ENCODE results near the gene JAM3. TPM values are rescaled to one million over a fixed set of nuclear protein-coding genes. Genes with fewer than 3 reads are reported as not detected.
A peak's percentile ranks its signal among the peaks of the same experiment; 100 is the strongest.

JAM3 gene
- total RNA-seq, 4 donors from 2014 or later: 84.2 to 122 (median 96.5) TPM

GRCh38 chr11:134132808-134133207 lies 63.9 kb downstream of the JAM3 start:
- no peaks in the 10 kb centered on the region for H3K27me3 ChIP-seq
- H3K9me3 ChIP-seq: peaks cover 0 to 14% (median 4%) of the 10 kb centered on the region in 4 donors
- intact Hi-C loops (cut with DNase I): loop anchor here (5.0 kb wide), 1 partner anchor 206 kb away; no protein-coding TSS in a partner anchor
- no peaks in the 10 kb centered on the region for H3K36me3 ChIP-seq
- no peaks in the 10 kb centered on the region for H3K4me1 ChIP-seq
- no peak overlapping the region for H3K4me3 ChIP-seq
- H3K27ac ChIP-seq (replicated peaks in 1 of 4): no peak overlapping the region
- peak; percentile 21 for DNase-seq (ENCODE audit: extremely low spot score)
- TF ChIP-seq CTCF (IDR thresholded peaks at IDR 0.05) (no peak), POLR2AphosphoS5 (IDR thresholded peaks at IDR 0.05) (no peak), EP300 (IDR thresholded peaks at IDR 0.05) (no peak)

- H3K36me3 ChIP-seq: no peaks in the 10 kb centered on the region
- H3K27me3 ChIP-seq: no peaks in the 10 kb centered on the region
- no peak for TF ChIP-seq CTCF (IDR thresholded peaks at IDR 0.05)
- no peak for TF ChIP-seq POLR2AphosphoS5 (IDR thresholded peaks at IDR 0.05)
- TF ChIP-seq POLR2A (IDR thresholded peaks at IDR 0.05; ENCODE audit: low read depth): no peak
- TF ChIP-seq EP300 (IDR thresholded peaks at IDR 0.05): no peak
- no peak overlapping the region for H3K4me3 ChIP-seq
- 100% methylated on average over 1 of the region's 1 CpG for WGBS
- peaks cover 0 to 14% (median 4%) of the 10 kb centered on the region in 4 donors for H3K9me3 ChIP-seq
- H3K4me1 ChIP-seq: peaks cover 1 to 6% (median 3%) of the 10 kb centered on the region in 4 donors
- no peak for DNase-seq (ENCODE audit: extremely low spot score)
- H3K27ac ChIP-seq (replicated peaks in 1 of 4): no peak overlapping the region
- intact Hi-C loops (cut with DNase I): loop anchor here (5.0 kb wide), 1 partner anchor 207 kb away; no protein-coding TSS in a partner anchor
Observed at GRCh38 chr11:134134167-134134566, 65.3 kb downstream of the JAM3 start.

GRCh38 chr11:134138376-134138775 lies 69.5 kb downstream of the JAM3 start:
- Histone ChIP-seq H3K9me3 (no peaks in the 10 kb centered on the region), H3K27ac (replicated peaks in 1 of 4) (no peak overlapping the region)
- intact Hi-C loops (cut with DNase I): loop anchor here (2.0 kb wide), 1 partner anchor 68 kb away; no protein-coding TSS in a partner anchor

GRCh38 chr11:134139303-134139872 lies 70.5 kb downstream of the JAM3 start:
- DNase-seq (ENCODE audit: extremely low spot score): no peak
- Histone ChIP-seq H3K36me3 (peaks cover 0 to 27% (median 8%) of the 10 kb centered on the region in 4 donors), H3K9me3 (no peaks in the 10 kb centered on the region), H3K4me3 (peak overlapping the region in 3 of 4 donors; percentile 10 to 18 (median 17)), H3K27me3 (no peaks in the 10 kb centered on the region), H3K4me1 (peaks cover 9 to 17% (median 15%) of the 10 kb centered on the region in 4 donors), H3K27ac (replicated peaks in 1 of 4) (peak overlapping the region; percentile 71 to 82 (median 78))
- TF ChIP-seq EP300 (IDR thresholded peaks at IDR 0.05): no peak
- peak in 1 of 2 donors; percentile 26 for TF ChIP-seq POLR2AphosphoS5 (IDR thresholded peaks at IDR 0.05)
- no peak for TF ChIP-seq POLR2A (IDR thresholded peaks at IDR 0.05; ENCODE audit: low read depth)
- no peak for TF ChIP-seq CTCF (IDR thresholded peaks at IDR 0.05)
- intact Hi-C loops (cut with DNase I): loop anchor here (1.0 to 2.0 kb wide), 2 partner anchors 69 to 89 kb away; no protein-coding TSS in a partner anchor
- WGBS: 59% methylated on average over 12 of the region's 12 CpGs

More at GRCh38 chr11:134138376-134138775, 69.5 kb downstream of the JAM3 start:
- Histone ChIP-seq H3K27me3 (no peaks in the 10 kb centered on the region), H3K36me3 (peaks cover 0 to 24% (median 4%) of the 10 kb centered on the region in 4 donors), H3K4me1 (peaks cover 9 to 17% (median 15%) of the 10 kb centered on the region in 4 donors), H3K4me3 (no peak overlapping the region)
- TF ChIP-seq POLR2AphosphoS5 (IDR thresholded peaks at IDR 0.05): no peak
- no peak for TF ChIP-seq CTCF (IDR thresholded peaks at IDR 0.05)
- TF ChIP-seq POLR2A (IDR thresholded peaks at IDR 0.05; ENCODE audit: low read depth): no peak
- TF ChIP-seq EP300 (IDR thresholded peaks at IDR 0.05): no peak
- WGBS: 79% methylated on average over 9 of the region's 9 CpGs
- no peak for DNase-seq (ENCODE audit: extremely low spot score)

Data from esophagus muscularis mucosa (tissue), 4 donors.